IPS-NIHi7 (cell line): Measurements from ENCODE around the gene HS3ST3B1.

Experiments
- DNase-seq: peaks from one replicate; pipeline ENCODE4 v3.0.0; 2012; ENCODE audit warnings: mixed read lengths; ENCODE audit errors: extremely low spot score

The HS3ST3B1 gene

GRCh38 chr17:14354807-14355206, 53.9 kb downstream of the HS3ST3B1 start:
- DNase-seq = no peak

- no peak for DNase-seq
These were observed 54.7 kb downstream of the HS3ST3B1 start for GRCh38 chr17:14355556-14355955.

GRCh38 chr17:14359163-14360020, 58.5 kb downstream of the HS3ST3B1 start:
- DNase-seq = no peak

GRCh38 chr17:14360856-14361255, 60.0 kb downstream of the HS3ST3B1 start:
- DNase-seq = no peak

- no peak for DNase-seq
These were observed 60.6 kb downstream of the HS3ST3B1 start for GRCh38 chr17:14361470-14361869.

- DNase-seq = no peak
These were observed 61.1 kb downstream of the HS3ST3B1 start for GRCh38 chr17:14361945-14362508.

GRCh38 chr17:14366199-14366598, 65.3 kb downstream of the HS3ST3B1 start:
- no peak for DNase-seq

GRCh38 chr17:14372461-14372860, 71.6 kb downstream of the HS3ST3B1 start:
- no peak for DNase-seq

GRCh38 chr17:14372905-14373613, 72.2 kb downstream of the HS3ST3B1 start:
- DNase-seq = peak; percentile 29

GRCh38 chr17:14373614-14374259, 72.9 kb downstream of the HS3ST3B1 start:
- DNase-seq = no peak

GRCh38 chr17:14374268-14374667, 73.4 kb downstream of the HS3ST3B1 start:
- DNase-seq = no peak

- DNase-seq = no peak
These were observed 75.8 kb downstream of the HS3ST3B1 start for GRCh38 chr17:14376666-14377065.

GRCh38 chr17:14381606-14382005, 80.7 kb downstream of the HS3ST3B1 start:
- no peak for DNase-seq

GRCh38 chr17:14387036-14387435, 86.2 kb downstream of the HS3ST3B1 start:
- DNase-seq = no peak

- DNase-seq = peak; percentile 25
These were observed 88.8 kb downstream of the HS3ST3B1 start for GRCh38 chr17:14389681-14390080.

GRCh38 chr17:14393723-14394122, 92.8 kb downstream of the HS3ST3B1 start:
- no peak for DNase-seq

GRCh38 chr17:14395255-14395654, 94.4 kb downstream of the HS3ST3B1 start:
- no peak for DNase-seq

GRCh38 chr17:14396547-14396946, 95.7 kb downstream of the HS3ST3B1 start:
- peak; percentile 18 for DNase-seq

- no peak for DNase-seq
These were observed 97.9 kb downstream of the HS3ST3B1 start for GRCh38 chr17:14398766-14399165.
